ENCODE data around the gene MRGPRF.

- TF ChIP-seq CTCF (IDR thresholded peaks at IDR 0.05), result peak in 1 of 4 experiments; percentile 19
- no peak for TF ChIP-seq POLR2A (IDR thresholded peaks at IDR 0.05)
- TF ChIP-seq EP300 (IDR thresholded peaks at IDR 0.05), result no peak
These were observed 3.4 kb downstream of the MRGPRF start for GRCh38 chr11:69009441-69010211.
